GM23338 (cell line): ENCODE measurements around the gene GSTM2. TPM values are rescaled to one million over a fixed set of nuclear protein-coding genes. Genes with fewer than 3 reads are reported as not detected.
"Not testable (repeated sequence)": the region's sequence is repeated elsewhere in the genome, so short reads cannot be mapped to it uniquely, and the experiment has no call there.

Source experiments
- ATAC-seq: fragments of 200-7000 bp; cut with Tn5 transposase; 3 replicates; pipeline ENCODE4 v1.9.1; 2020
- DNase-seq: peaks from one replicate; pipeline ENCODE4 v3.0.0-alpha.2; 2015; ENCODE audit warnings: low spot score
- H2AFZ ChIP-seq: fragments of 200-600 bp; sonication (generic); 2 replicates; pipeline ENCODE4 v1.8.0; 2016; ENCODE audit warnings: antibody characterized with exemption, mild to moderate bottlenecking, moderate library complexity
- H3F3A ChIP-seq: fragments of 200-600 bp; sonication (generic); replicated peaks from 2 replicates; pipeline ENCODE4 v1.8.0; 2017; ENCODE audit warnings: antibody characterized with exemption, mixed run types, low read depth
- H3K27ac ChIP-seq: fragments of 200-600 bp; sonication (generic); 2 replicates; pipeline ENCODE4 v1.6.1; 2016; ENCODE audit warnings: low read depth
- H3K27me3 ChIP-seq: fragments of 200-600 bp; sonication (generic); 2 replicates; pipeline ENCODE4 v1.8.0; 2016; ENCODE audit warnings: mild to moderate bottlenecking, mixed run types, moderate library complexity; ENCODE audit not compliant: insufficient read depth
- H3K36me3 ChIP-seq: fragments of 200-600 bp; sonication (generic); 2 replicates; pipeline ENCODE4 v1.8.0; 2016; ENCODE audit warnings: mild to moderate bottlenecking; ENCODE audit not compliant: insufficient read depth
- H3K4me1 ChIP-seq: fragments of 200-600 bp; sonication (generic); 2 replicates; pipeline ENCODE4 v1.8.0; 2016; ENCODE audit warnings: mild to moderate bottlenecking, moderate library complexity; ENCODE audit not compliant: insufficient read depth
- H3K4me2 ChIP-seq: fragments of 200-600 bp; sonication (generic); 2 replicates; pipeline ENCODE4 v1.7.1; 2017; ENCODE audit warnings: mixed run types
- H3K4me3 ChIP-seq: fragments of 200-600 bp; sonication (generic); 2 replicates; pipeline ENCODE4 v1.6.1; 2016; ENCODE audit warnings: mixed run types
- H3K79me2 ChIP-seq: fragments of 200-600 bp; sonication (generic); replicated peaks from 2 replicates; pipeline ENCODE4 v1.8.0; 2017; ENCODE audit warnings: mild to moderate bottlenecking; ENCODE audit not compliant: insufficient read depth
- H3K9me2 ChIP-seq: fragments of 200-600 bp; sonication (generic); 2 replicates; pipeline ENCODE4 v1.8.0; 2017; ENCODE audit not compliant: insufficient read depth
- H4K20me1 ChIP-seq: fragments of 200-600 bp; sonication (generic); replicated peaks from 2 replicates; pipeline ENCODE4 v1.8.0; 2017; ENCODE audit warnings: mild to moderate bottlenecking; ENCODE audit not compliant: insufficient read depth
- H3K27ac Mint-ChIP-seq: 2 replicates; pipeline ENCODE4 v1.8.0; 2020; ENCODE audit warnings: inconsistent platforms, mild to moderate bottlenecking, moderate library complexity, mixed read lengths
- H3K27me3 Mint-ChIP-seq: 3 replicates; pipeline ENCODE4 v1.8.0; 2022; ENCODE audit warnings: low read depth, mild to moderate bottlenecking, moderate library complexity, mixed read lengths, inconsistent platforms; ENCODE audit not compliant: insufficient read depth, poor library complexity
- H3K36me3 Mint-ChIP-seq: 3 replicates; pipeline ENCODE4 v1.8.0; 2021; ENCODE audit warnings: low read depth, mild to moderate bottlenecking, inconsistent platforms, moderate library complexity, mixed read lengths
- H3K4me1 Mint-ChIP-seq: 3 replicates; pipeline ENCODE4 v1.8.0; 2020; ENCODE audit warnings: mild to moderate bottlenecking, inconsistent platforms, mixed read lengths
- H3K4me3 Mint-ChIP-seq: 3 replicates; pipeline ENCODE4 v1.8.0; 2021; ENCODE audit warnings: moderate library complexity, mild to moderate bottlenecking, inconsistent platforms, mixed read lengths
- H3K9me3 Mint-ChIP-seq: 3 replicates; pipeline ENCODE4 v1.8.0; 2020; ENCODE audit warnings: moderate library complexity, mild to moderate bottlenecking, inconsistent platforms, mixed read lengths
- EZH2 ChIP-seq: fragments of 200-600 bp; sonication (generic); IDR thresholded peaks from one replicate; pipeline ENCODE4 v1.8.0; 2017; ENCODE audit warnings: antibody characterized with exemption, mild to moderate bottlenecking, low read depth; ENCODE audit not compliant: unreplicated experiment
- POLR2AphosphoS5 ChIP-seq: IDR thresholded peaks from 2 replicates; pipeline ENCODE4 v1.6.1; 2016; ENCODE audit warnings: antibody characterized with exemption, low read depth
- REST ChIP-seq: IDR thresholded peaks from one replicate; pipeline ENCODE4 v1.6.1; 2018; ENCODE audit warnings: antibody characterized with exemption; ENCODE audit not compliant: unreplicated experiment
- ZNF462 ChIP-seq: fragments of 250-450 bp; sonication (Bioruptor Pico); IDR thresholded peaks from 2 replicates; pipeline ENCODE4 v1.5.0; 2020; ENCODE audit warnings: mild to moderate bottlenecking, moderate library complexity
- polyA plus RNA-seq: library from polyadenylated mRNA; unstranded; fragments of >200 nt; fragmentation: Nextera tagmentation; extraction: Ambion mirVana; gene quantifications from 2 replicates; pipeline ENCODE4 v1.2.1, GENCODE V29; 2016
- total RNA-seq: library from RNA; depleted of rRNA; stranded (reverse); fragments of >200 nt; shearing (Covaris generic); gene quantifications from 2 replicates; pipeline ENCODE4 v1.2.3, GENCODE V29; 2014

Gene GSTM2
- total and polyA plus RNA-seq, 2 experiments from 2014 or later = 8.9 to 16.0 TPM

GRCh38 chr1:109711593-109712320 is 43.9 kb downstream of the GSTM2 start, which contains the start of gene GSTM5:
TSS of gene GSTM5 (plus strand) at chr1:109712251. CDS start at chr1:109712313, 62 bp downstream.
- not testable (repeated sequence) for H3K27ac Mint-ChIP-seq, H3K27me3 ChIP-seq, H3K4me1 ChIP-seq, H3K4me1 Mint-ChIP-seq, H3K9me2 ChIP-seq, H3K36me3 ChIP-seq, H3K79me2 ChIP-seq, H3K27ac ChIP-seq, H3K36me3 Mint-ChIP-seq, H3F3A ChIP-seq, H3K27me3 Mint-ChIP-seq, H4K20me1 ChIP-seq
- H3K9me3 Mint-ChIP-seq = peaks cover 19% of the 10 kb centered on the region
- H3K4me3 Mint-ChIP-seq = peak within 1 kb of the TSS; percentile 58; the same call in 2 of the 3 replicates
- Histone ChIP-seq H2AFZ (peak within 1 kb of the TSS; percentile 74; the same call in 1 of the 2 replicates), H3K4me2 (peak within 1 kb of the TSS; percentile 73), H3K4me3 (peak within 1 kb of the TSS; percentile 58)
- peak; percentile 47 for DNase-seq
- peak; percentile 89 for ATAC-seq
- peak; percentile 55; the same call in 1 of the 2 replicates for TF ChIP-seq POLR2AphosphoS5

GRCh38 chr1:109712321-109712864 is 44.5 kb downstream of the GSTM2 start:
- Mint-ChIP-seq H3K9me3 (peaks cover 19% of the 10 kb centered on the region), H3K27me3 (peaks cover 8% of the 10 kb centered on the region), H3K27ac (no peak overlapping the region), H3K36me3 (peaks cover 8% of the 10 kb centered on the region; the same call in 2 of the 3 replicates), H3K4me1 (no peaks in the 10 kb centered on the region), H3K4me3 (peak overlapping the region; percentile 58; the same call in 2 of the 3 replicates)
- Histone ChIP-seq H3K27ac (no peak overlapping the region), H3K4me2 (peak overlapping the region; percentile 73), H3K27me3 (no peaks in the 10 kb centered on the region), H3F3A (no peaks in the 10 kb centered on the region), H2AFZ (peak overlapping the region; percentile 74; the same call in 1 of the 2 replicates), H3K79me2 (no peaks in the 10 kb centered on the region), H3K36me3 (no peaks in the 10 kb centered on the region; the same call in 1 of the 2 replicates), H3K4me1 (no peaks in the 10 kb centered on the region), H3K4me3 (peak overlapping the region; percentile 58), H3K9me2 (no peaks in the 10 kb centered on the region), H4K20me1 (no peaks in the 10 kb centered on the region)
- DNase-seq (no peak), ATAC-seq (peak; percentile 46; the same call in 2 of the 3 replicates)
- TF ChIP-seq EZH2 (no peak), POLR2AphosphoS5 (no peak), ZNF462 (CRISPR knock-in tag) (no peak), REST (no peak)
